GM12874 (cell line): ENCODE measurements around the gene ANKFN1.

Experiments
- CTCF ChIP-seq: IDR thresholded peaks from 2 replicates; pipeline ENCODE4 v1.5.1; 2011; ENCODE audit warnings: low read depth, mild to moderate bottlenecking, control low read depth, low read length, moderate library complexity; ENCODE audit not compliant: insufficient read depth

Gene ANKFN1

DNA sequence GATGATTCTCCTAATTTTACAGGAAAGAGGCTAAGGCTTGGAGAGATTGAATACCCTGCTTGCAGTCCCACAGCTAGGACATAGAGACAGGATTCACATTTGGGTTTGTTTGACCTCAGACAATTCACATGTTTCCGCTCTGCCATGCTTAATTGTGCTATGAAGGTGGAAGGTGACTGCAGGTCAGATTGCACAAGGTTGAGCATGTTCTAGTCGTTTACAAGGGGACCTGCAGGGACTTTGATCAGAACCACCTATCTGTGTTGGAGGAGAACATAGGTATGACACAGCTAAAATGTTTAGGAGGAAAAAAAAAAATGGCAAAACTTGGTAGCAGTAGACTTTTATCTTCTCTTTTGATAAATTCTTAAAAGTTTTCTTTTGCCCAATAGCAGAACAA, 4.9 kb upstream of the ANKFN1 start:
- TF ChIP-seq CTCF = no peak

DNA sequence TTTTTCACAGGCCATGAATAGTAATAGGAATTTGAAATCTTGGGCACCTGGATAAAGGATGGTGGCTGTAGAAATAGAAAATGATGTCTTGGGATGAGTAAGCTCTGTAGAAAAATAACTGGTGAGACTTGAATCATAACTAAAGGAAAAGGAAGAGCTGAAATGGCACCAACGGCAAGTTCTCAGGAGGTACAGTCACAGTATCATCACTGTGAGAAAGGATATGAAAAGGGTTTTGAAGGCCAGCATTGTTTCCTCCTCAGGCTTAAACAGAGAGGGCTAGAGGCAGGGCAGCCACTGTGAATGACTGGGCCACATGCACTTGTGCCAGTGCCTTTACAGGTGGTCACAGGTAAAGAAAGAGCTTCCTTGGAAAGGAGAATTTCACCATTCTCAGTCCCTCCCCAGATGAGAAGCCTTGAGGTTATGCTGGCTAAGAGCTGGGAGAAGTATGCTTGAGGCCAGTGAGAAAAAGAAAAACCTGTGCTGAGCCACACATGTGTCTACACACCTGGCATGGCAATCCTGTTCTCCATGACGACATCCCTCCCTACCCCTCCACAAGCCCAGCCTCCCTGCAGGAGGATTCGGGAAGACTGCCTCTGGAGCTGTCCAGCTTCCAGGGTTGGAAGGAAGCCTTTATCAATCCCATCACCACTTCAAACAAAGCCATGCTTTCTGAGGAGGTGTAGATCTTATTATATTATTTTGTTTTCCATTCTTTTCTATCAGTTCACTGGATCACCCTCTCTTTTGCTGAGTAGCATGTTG, 3.8 kb upstream of the ANKFN1 start:
- TF ChIP-seq CTCF = no peak

- no peak for TF ChIP-seq CTCF
Observed at GRCh38 chr17:56150649-56151048, 2.6 kb upstream of the ANKFN1 start.

GRCh38 chr17:56157845-56158244, 4.6 kb downstream of the ANKFN1 start:
- no peak for TF ChIP-seq CTCF

DNA sequence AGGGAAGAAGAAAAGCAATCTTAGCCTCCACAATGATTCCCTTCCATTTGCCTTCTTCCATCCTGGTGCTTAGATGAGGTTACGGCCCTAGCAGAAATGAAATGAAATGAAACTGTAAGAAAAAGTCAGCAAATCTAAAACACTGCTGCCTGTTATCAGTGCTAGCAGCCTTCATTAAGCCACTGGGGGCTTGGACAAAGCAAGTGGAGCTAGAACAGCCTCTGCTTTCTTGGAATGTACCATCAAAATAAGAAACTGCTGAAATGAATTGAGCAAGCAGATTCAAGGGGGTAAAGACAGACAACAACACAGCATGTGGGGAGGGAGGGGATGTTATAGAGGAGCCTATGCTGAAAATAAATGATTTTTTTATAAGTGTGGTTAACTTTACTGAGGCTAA, 5.1 kb downstream of the ANKFN1 start:
- TF ChIP-seq CTCF = no peak

DNA sequence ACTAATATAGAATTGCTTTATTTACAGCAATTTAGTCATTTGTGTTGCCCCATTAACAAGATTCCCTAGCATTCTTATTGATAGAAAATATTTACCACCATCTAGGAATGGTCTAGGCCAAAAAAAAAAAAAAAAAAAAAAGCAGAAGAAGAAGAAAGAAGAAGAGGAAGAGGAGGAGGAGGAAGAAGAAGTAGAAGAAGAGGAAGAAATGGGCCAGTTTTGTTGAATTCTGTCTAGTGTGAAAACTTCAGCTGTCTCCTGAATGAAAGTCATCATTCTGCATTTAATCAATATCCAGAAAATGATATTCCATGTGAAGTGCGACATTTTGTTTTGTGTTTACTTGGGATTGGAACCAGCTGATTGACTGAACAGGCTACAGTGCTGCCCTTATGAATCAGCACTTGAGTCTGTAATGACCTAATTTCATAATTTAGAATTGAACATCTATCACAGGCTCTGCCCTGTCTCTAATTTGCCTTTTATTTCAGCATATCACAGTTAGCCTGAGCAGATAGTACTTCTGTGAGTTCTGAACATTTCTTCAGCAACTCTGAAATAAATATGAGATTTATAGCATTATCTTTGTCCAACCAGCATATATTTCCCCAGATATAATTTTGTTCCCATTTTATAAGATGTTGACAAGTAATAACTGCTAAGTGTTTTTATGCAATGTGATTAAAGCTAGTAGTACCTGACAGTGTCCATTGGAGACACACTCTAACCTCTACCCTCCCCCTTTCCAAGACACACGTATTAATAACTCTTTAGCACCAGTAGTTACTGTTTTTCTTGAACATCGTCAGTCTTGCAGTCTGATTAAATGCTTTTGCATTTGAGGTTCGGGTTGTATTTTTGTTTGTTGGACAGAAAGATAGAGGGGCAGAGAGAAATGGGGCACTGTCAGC, 5.9 kb downstream of the ANKFN1 start:
- TF ChIP-seq CTCF = no peak

- TF ChIP-seq CTCF = no peak
Observed at GRCh38 chr17:56159826-56160380, 6.6 kb downstream of the ANKFN1 start.
